Esophagus muscularis mucosa (tissue), 4 donors: ENCODE results near the gene KIAA1755. TPM values are rescaled to one million over a fixed set of nuclear protein-coding genes. Genes with fewer than 3 reads are reported as not detected.

Experiments used
- DNase-seq: peaks from one replicate; pipeline ENCODE4 v3.0.0-alpha.2; 2017; ENCODE audit errors: extremely low spot score
- H3K27ac ChIP-seq, 4 donors: fragments of 200-600 bp; sonication (generic); replicated peaks in 1 of 4; 1 replicate in 3 of 4; 2 replicates in 1 of 4; pipeline ENCODE4 v1.5.1; 2016 to 2019; ENCODE audit warnings: mild to moderate bottlenecking in 1 of 4
- H3K27me3 ChIP-seq, 4 donors: fragments of 200-600 bp; sonication (generic); one replicate each; pipeline versions ENCODE4 v1.5.1 to v1.6.0; 2016 to 2019
- H3K36me3 ChIP-seq, 4 donors: fragments of 200-600 bp; sonication (generic); one replicate each; pipeline ENCODE4 v1.5.1; 2016 to 2019
- H3K4me1 ChIP-seq, 4 donors: fragments of 200-600 bp; sonication (generic); one replicate each; pipeline ENCODE4 v1.5.1; 2016 to 2019
- H3K4me3 ChIP-seq, 4 donors: fragments of 200-600 bp; sonication (generic); 1 replicate in 2 of 4; 2 replicates in 2 of 4; pipeline ENCODE4 v1.5.1; 2016 to 2019; ENCODE audit warnings: mild to moderate bottlenecking in 4 of 4, moderate library complexity in 1 of 4
- H3K9me3 ChIP-seq, 4 donors: fragments of 200-600 bp; sonication (generic); 1 replicate in 3 of 4; 2 replicates in 1 of 4; pipeline ENCODE4 v1.5.1; 2016 to 2019
- CTCF ChIP-seq, 3 experiments: fragments of 200-600 bp in 2 of 3; fragments of 450-650 bp in 1 of 3; sonication (generic) in 2 of 3; IDR thresholded peaks; one replicate each; pipeline ENCODE4 v1.5.1; 2017 to 2019; ENCODE audit warnings: antibody characterized with exemption in 3 of 3, mild to moderate bottlenecking in 2 of 3, moderate library complexity in 1 of 3
- EP300 ChIP-seq: sonication (generic); formaldehyde crosslinking; IDR thresholded peaks from one replicate; pipeline ENCODE4 v1.6.1; 2017; ENCODE audit warnings: antibody characterized with exemption
- POLR2A ChIP-seq: fragments of 450-650 bp; IDR thresholded peaks from one replicate; pipeline ENCODE4 v1.6.1; 2017; ENCODE audit warnings: antibody characterized with exemption, moderate library complexity, mild to moderate bottlenecking, low read depth
- POLR2AphosphoS5 ChIP-seq, 2 donors: sonication (generic); formaldehyde crosslinking; IDR thresholded peaks; one replicate each; pipeline ENCODE4 v1.6.1; 2017; ENCODE audit warnings: antibody characterized with exemption in 2 of 2
- WGBS: methylation state at CpG from one replicate; pipeline ENCODE4 v1.1.5; 2018; 5-methylcytosine and 5-hydroxymethylcytosine counted together
- intact Hi-C: fragments of 100-400 bp; cut with DNase I; formaldehyde crosslinking; loops from one replicate; pipeline ENCODE4 v1.15.1; 2023
- total RNA-seq, 4 donors: library from RNA; depleted of rRNA; stranded (reverse); fragments of >200 nt; gene quantifications; one replicate each; pipeline versions ENCODE4 v1.1.0 to v1.2.1, GENCODE V29; 2016

The KIAA1755 gene
- total RNA-seq, 4 donors from 2014 or later: 7.3 to 13.3 (median 8.5) TPM

- intact Hi-C loops: no loop called here
- no peak for TF ChIP-seq CTCF (IDR thresholded peaks at IDR 0.05)
- TF ChIP-seq POLR2A: no peak
- TF ChIP-seq EP300: no peak
- no peak for TF ChIP-seq POLR2AphosphoS5 (IDR thresholded peaks at IDR 0.05)
- DNase-seq: no peak
- Histone ChIP-seq H3K4me3 (no peak overlapping the region), H3K4me1 (peaks cover 0 to 3% (median 0%) of the 10 kb centered on the region in 4 donors), H3K27me3 (peaks cover 0 to 8% (median 0%) of the 10 kb centered on the region in 4 donors), H3K36me3 (no peaks in the 10 kb centered on the region), H3K9me3 (no peaks in the 10 kb centered on the region), H3K27ac (no peak overlapping the region)
- 93% methylated on average over 12 of the region's 14 CpGs for WGBS
Measured at GRCh38 chr20:38199501-38200390, 60.8 kb downstream of the KIAA1755 start.

GRCh38 chr20:38198238-38198861, 62.2 kb downstream of the KIAA1755 start:
- WGBS: 83% methylated on average over 8 of the region's 8 CpGs
- intact Hi-C loops: no loop called here
- H3K27me3 ChIP-seq: peaks cover 0 to 8% (median 0%) of the 10 kb centered on the region in 4 donors
- TF ChIP-seq CTCF (IDR thresholded peaks at IDR 0.05) (no peak), POLR2A (no peak), EP300 (no peak), POLR2AphosphoS5 (IDR thresholded peaks at IDR 0.05) (no peak)
- H3K4me3 ChIP-seq: no peak overlapping the region
- H3K27ac ChIP-seq: no peak overlapping the region
- no peaks in the 10 kb centered on the region for H3K9me3 ChIP-seq
- no peak for DNase-seq
- H3K4me1 ChIP-seq: peaks cover 0 to 3% (median 0%) of the 10 kb centered on the region in 4 donors
- H3K36me3 ChIP-seq: no peaks in the 10 kb centered on the region

GRCh38 chr20:38197619-38198018, 62.9 kb downstream of the KIAA1755 start:
- Histone ChIP-seq H3K9me3 (no peaks in the 10 kb centered on the region), H3K4me1 (peaks cover 0 to 3% (median 0%) of the 10 kb centered on the region in 4 donors), H3K27me3 (peaks cover 0 to 8% (median 0%) of the 10 kb centered on the region in 4 donors), H3K27ac (no peak overlapping the region), H3K4me3 (no peak overlapping the region), H3K36me3 (no peaks in the 10 kb centered on the region)
- DNase-seq: no peak
- WGBS: 80% methylated on average over 1 of the region's 1 CpG
- intact Hi-C loops: no loop called here
- TF ChIP-seq EP300: no peak
- no peak for TF ChIP-seq POLR2AphosphoS5 (IDR thresholded peaks at IDR 0.05)

GRCh38 chr20:38197217-38197616, 63.3 kb downstream of the KIAA1755 start:
- intact Hi-C loops: no loop called here
- Histone ChIP-seq H3K9me3 (no peaks in the 10 kb centered on the region), H3K4me1 (peaks cover 0 to 3% (median under 1%) of the 10 kb centered on the region in 4 donors), H3K27me3 (peaks cover 0 to 8% (median 0%) of the 10 kb centered on the region in 4 donors), H3K4me3 (no peak overlapping the region), H3K27ac (no peak overlapping the region), H3K36me3 (no peaks in the 10 kb centered on the region)
- 89% methylated on average over 5 of the region's 5 CpGs for WGBS
- TF ChIP-seq POLR2A (no peak), POLR2AphosphoS5 (IDR thresholded peaks at IDR 0.05) (no peak), CTCF (IDR thresholded peaks at IDR 0.05) (no peak), EP300 (no peak)
- no peak for DNase-seq

GRCh38 chr20:38196592-38196991, 63.9 kb downstream of the KIAA1755 start:
- 54% methylated on average over 5 of the region's 5 CpGs for WGBS

More at GRCh38 chr20:38196592-38196991, 63.9 kb downstream of the KIAA1755 start:
- no peak for DNase-seq
- no peak overlapping the region for H3K27ac ChIP-seq
- H3K4me3 ChIP-seq: no peak overlapping the region
- TF ChIP-seq CTCF (IDR thresholded peaks at IDR 0.05) (no peak), POLR2AphosphoS5 (IDR thresholded peaks at IDR 0.05) (peak; percentile 19 to 24)
- intact Hi-C loops: no loop called here
- peaks cover 3 to 7% (median 4%) of the 10 kb centered on the region in 4 donors for H3K4me1 ChIP-seq
- peaks cover 0 to 8% (median 0%) of the 10 kb centered on the region in 4 donors for H3K27me3 ChIP-seq
- H3K9me3 ChIP-seq: no peaks in the 10 kb centered on the region
- H3K36me3 ChIP-seq: no peaks in the 10 kb centered on the region
